ENCODE data around the gene FAM107B. TPM values are rescaled to one million over a fixed set of nuclear protein-coding genes. Genes with fewer than 3 reads are reported as not detected.

FAM107B gene
- total and polyA plus RNA-seq, 2 of the 4 experiments (the other 2 are of a cell fraction): 26.4 to 27.1 TPM

GRCh38 chr10:14676732-14677131, 98.0 kb downstream of the FAM107B start:
- Histone ChIP-seq H3K27me3 (ENCODE audit: control insufficient read depth, insufficient read depth, low read length) (no peaks in the 10 kb centered on the region), H3K56ac (ENCODE audit: extremely low read depth, insufficient read depth, low read length) (no peak overlapping the region), H3K9me3 (ENCODE audit: control insufficient read depth, insufficient read depth, low read length) (peaks cover 2% of the 10 kb centered on the region; the same call in 1 of the 2 replicates), H4K5ac (ENCODE audit: low read depth, low read length) (no peak overlapping the region), H3K23ac (ENCODE audit: low read depth, low read length) (no peak overlapping the region), H3K4me3 (ENCODE audit: insufficient read depth, low read depth, low read length) (no peak overlapping the region), H3K4me1 (ENCODE audit: control insufficient read depth, insufficient read depth, low read length) (peaks cover 11% of the 10 kb centered on the region), H2AFZ (replicated peaks; ENCODE audit: low read length, poor library complexity) (no peak overlapping the region), H3K14ac (replicated peaks; ENCODE audit: low read depth, low read length) (no peak overlapping the region), H2AK9ac (replicated peaks; ENCODE audit: low read depth, low read length, poor library complexity) (no peak overlapping the region), H3K36me3 (ENCODE audit: control insufficient read depth, insufficient read depth, low read length) (no peaks in the 10 kb centered on the region), H3K4ac (ENCODE audit: low read depth, low read length) (no peak overlapping the region), H2AK5ac (ENCODE audit: low read depth, low read length) (no peak overlapping the region), H2BK120ac (ENCODE audit: low read depth, low read length) (no peak overlapping the region), H3K27ac (ENCODE audit: insufficient read depth, low read length) (no peak overlapping the region), H2BK15ac (ENCODE audit: low read depth, low read length) (no peak overlapping the region), H4K91ac (ENCODE audit: insufficient read depth, low read depth, low read length) (no peak overlapping the region), H4K8ac (ENCODE audit: low read depth in 2 of 2, low read length in 2 of 2) (no peak overlapping the region), H3K9me1 (ENCODE audit: insufficient read depth, low read length) (peaks cover 7% of the 10 kb centered on the region; the same call in 1 of the 2 replicates), H4K20me1 (ENCODE audit: insufficient read depth, low read length) (no peaks in the 10 kb centered on the region), H3K4me2 (ENCODE audit: low read depth, low read length) (no peak overlapping the region), H2BK20ac (ENCODE audit: low read depth, low read length) (no peak overlapping the region), H3K18ac (ENCODE audit: low read depth, low read length) (no peak overlapping the region), H3K79me1 (ENCODE audit: low read depth in 1 of 2, low read length in 2 of 2) (no peaks in the 10 kb centered on the region), H2BK5ac (ENCODE audit: low read depth, low read length, poor library complexity, severe bottlenecking) (no peak overlapping the region), H3K9ac (ENCODE audit: low read depth, low read length) (no peak overlapping the region)
- ChIA-PET CTCF (no interaction called here), POLR2A (ENCODE audit: unreplicated experiment) (no interaction called here)
- intact Hi-C loops (cut with micrococcal nuclease) (no loop called here), dilution Hi-C loops (cut with HindIII; ENCODE audit: low sequenced_read_pairs, unreplicated experiment) (no loop called here), in situ Hi-C loops (cut with MboI; ENCODE audit: low sequenced_read_pairs) (no loop called here)
- no TSS peak for BruUV-seq (replicated peaks)
- TF ChIP-seq NFE2L2 (IDR thresholded peaks at IDR 0.05; ENCODE audit: low read depth, low read length) (no peak), CTCF (conservative IDR thresholded peaks at IDR 0.05; ENCODE audit: low read depth, low read length) (no peak), CHD1 (IDR thresholded peaks at IDR 0.05; ENCODE audit: low read depth, low read length) (no peak), FOS (IDR thresholded peaks at IDR 0.05; ENCODE audit: low read depth, low read length) (no peak), RFX5 (IDR thresholded peaks at IDR 0.05; ENCODE audit: low read depth, low read length) (no peak), MAFK (IDR thresholded peaks at IDR 0.05; ENCODE audit: low read depth, low read length) (no peak), BHLHE40 (IDR thresholded peaks at IDR 0.05; ENCODE audit: low read depth, low read length) (no peak), RCOR1 (IDR thresholded peaks at IDR 0.05; ENCODE audit: insufficient replicate concordance, low read length) (no peak), USF2 (IDR thresholded peaks at IDR 0.05; ENCODE audit: low read depth, low read length) (no peak), POLR2A (IDR thresholded peaks at IDR 0.05; ENCODE audit: low read depth, low read length) (no peak), CEBPB (IDR thresholded peaks at IDR 0.05; ENCODE audit: low read depth, low read length) (no peak), SMC3 (IDR thresholded peaks at IDR 0.05; ENCODE audit: low read depth, low read length) (no peak), MXI1 (IDR thresholded peaks at IDR 0.05; ENCODE audit: borderline replicate concordance, low read depth, low read length) (no peak), RAD21 (IDR thresholded peaks at IDR 0.05; ENCODE audit: low read length) (no peak), MAZ (IDR thresholded peaks at IDR 0.05; ENCODE audit: borderline replicate concordance, low read depth, low read length) (no peak), ELK1 (IDR thresholded peaks at IDR 0.05; ENCODE audit: borderline replicate concordance, low read depth, low read length) (no peak)
- DNase-seq (no peak), ATAC-seq (ENCODE audit: low read depth) (no peak)
- WGBS, 2 experiments (ENCODE audit: extremely low coverage in 2 of 2, insufficient read length in 1 of 2): 33% methylated on average over 1 of the region's 3 CpGs; no CpG with 5 or more reads in 1 of the 2 experiments

Data from IMR-90 (cell line).